ENCODE measurements around the gene EEPD1. TPM values are rescaled to one million over a fixed set of nuclear protein-coding genes. Genes with fewer than 3 reads are reported as not detected.

The EEPD1 gene
- total RNA-seq, 2 experiments from 2014 or later, result 11.9 to 13.8 TPM

- DNase-seq, result no peak
- Mint-ChIP-seq H3K9me3 (no peaks in the 10 kb centered on the region), H3K27ac (no peak overlapping the region), H3K4me1 (peaks cover 2% of the 10 kb centered on the region), H3K27me3 (no peaks in the 10 kb centered on the region), H3K4me3 (no peak overlapping the region), H3K36me3 (ENCODE audit: low read depth) (no peaks in the 10 kb centered on the region)
- POLR2A ChIA-PET, result no interaction called here
- CTCF ChIA-PET, result interaction anchor here (0.6 to 1.5 kb wide), 2 partner anchors 9 to 264 kb away, joined by 3 to 4 read pairs; no protein-coding TSS in a partner anchor
Measured at GRCh38 chr7:36308031-36308430, 155.0 kb downstream of the EEPD1 start.

GRCh38 chr7:36309301-36309700 lies 156.2 kb downstream of the EEPD1 start:
- no peaks in the 10 kb centered on the region for H3K36me3 Mint-ChIP-seq (ENCODE audit: low read depth)
- no peaks in the 10 kb centered on the region for H3K9me3 Mint-ChIP-seq
- DNase-seq, result no peak
- peaks cover 2% of the 10 kb centered on the region for H3K4me1 Mint-ChIP-seq
- H3K27ac Mint-ChIP-seq, result no peak overlapping the region
- no peak overlapping the region for H3K4me3 Mint-ChIP-seq
- POLR2A ChIA-PET, result no interaction called here
- H3K27me3 Mint-ChIP-seq, result no peaks in the 10 kb centered on the region
- CTCF ChIA-PET, result interaction anchor here (1.8 kb wide), 1 partner anchor 9 kb away, joined by 4 read pairs; no protein-coding TSS in a partner anchor

DNA sequence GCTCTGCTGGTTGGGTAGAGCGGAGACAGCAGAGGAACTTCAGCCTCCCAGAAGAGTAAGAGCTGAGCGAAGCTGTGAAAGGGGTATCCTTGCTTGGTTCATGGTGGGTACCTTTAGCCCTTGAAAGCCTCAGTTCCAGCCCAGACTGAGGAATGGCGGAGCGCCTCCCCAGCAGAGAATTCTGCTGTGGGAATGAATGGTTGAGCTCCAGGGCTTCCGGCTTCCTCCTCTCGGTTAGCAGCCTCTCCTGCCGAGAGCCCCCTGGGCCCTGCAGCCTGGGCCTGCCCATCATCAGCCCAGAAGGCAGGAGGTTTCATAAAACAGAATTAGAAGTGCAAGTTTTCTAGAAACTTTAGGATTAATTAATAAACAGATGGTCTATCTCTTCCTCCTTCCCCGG lies 156.7 kb downstream of the EEPD1 start:
- CTCF ChIA-PET, result interaction anchor here (1.8 kb wide), 1 partner anchor 9 kb away, joined by 4 read pairs; no protein-coding TSS in a partner anchor
- POLR2A ChIA-PET, result no interaction called here
- H3K4me3 Mint-ChIP-seq, result no peak overlapping the region

DNA sequence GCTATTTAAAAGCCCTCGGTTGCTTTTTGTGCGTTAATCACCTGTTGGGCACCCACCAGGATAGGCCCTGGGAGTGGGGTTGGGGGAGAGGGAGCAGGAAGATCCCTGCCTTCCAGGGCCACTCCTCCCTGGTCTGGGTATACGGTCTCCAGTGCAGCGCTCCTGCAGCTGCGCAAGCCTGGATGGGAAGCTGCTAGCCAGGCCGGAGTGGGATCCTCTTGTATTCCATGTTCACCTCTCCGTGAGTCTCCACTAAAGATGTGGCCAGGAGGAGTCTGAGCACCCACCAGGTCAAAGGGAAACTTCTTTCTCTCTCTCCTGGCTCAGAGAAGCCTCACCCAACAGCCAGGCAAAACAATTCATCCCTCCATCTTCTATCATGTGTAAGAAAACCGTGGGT lies 157.8 kb downstream of the EEPD1 start:
- H3K27me3 Mint-ChIP-seq, result no peaks in the 10 kb centered on the region
- ChIA-PET POLR2A (no interaction called here), CTCF (interaction anchor here (0.7 to 1.2 kb wide), 2 partner anchors 8 to 180 kb away, joined by 3 to 4 read pairs; no protein-coding TSS in a partner anchor)
- no peak for DNase-seq
- H3K9me3 Mint-ChIP-seq, result no peaks in the 10 kb centered on the region
- no peak overlapping the region for H3K4me3 Mint-ChIP-seq
- no peaks in the 10 kb centered on the region for H3K36me3 Mint-ChIP-seq (ENCODE audit: low read depth)
- H3K4me1 Mint-ChIP-seq, result peaks cover 2% of the 10 kb centered on the region
- H3K27ac Mint-ChIP-seq, result no peak overlapping the region

More for the DNA sequence above, 156.7 kb downstream of the EEPD1 start:
- Mint-ChIP-seq H3K36me3 (ENCODE audit: low read depth) (no peaks in the 10 kb centered on the region), H3K27ac (no peak overlapping the region), H3K9me3 (no peaks in the 10 kb centered on the region), H3K4me1 (peaks cover 2% of the 10 kb centered on the region), H3K27me3 (no peaks in the 10 kb centered on the region)
- no peak for DNase-seq

DNA sequence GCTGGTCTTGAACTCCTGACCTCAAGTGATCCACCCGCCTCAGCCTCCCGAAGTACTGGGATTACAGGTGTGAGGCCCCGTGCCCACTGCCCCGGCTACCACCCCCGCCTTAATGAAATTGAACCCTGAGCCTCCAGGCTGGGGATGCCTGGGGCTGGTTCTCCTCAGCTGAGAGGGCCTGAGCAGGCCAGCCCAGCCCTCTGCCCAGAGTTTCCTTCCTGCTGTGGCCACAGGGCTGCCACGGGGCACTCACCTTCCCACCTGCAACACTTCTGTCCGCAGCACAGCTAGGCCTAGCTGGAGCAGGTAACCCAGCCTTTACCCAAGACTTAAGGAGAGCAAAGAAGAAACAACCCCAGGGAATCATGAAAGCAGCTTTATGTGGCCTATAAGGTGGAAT lies 158.5 kb downstream of the EEPD1 start:
- no peak overlapping the region for H3K4me3 Mint-ChIP-seq
- ChIA-PET POLR2A (no interaction called here), CTCF (interaction anchor here (1.2 kb wide), 1 partner anchor 9 kb away, joined by 3 read pairs; no protein-coding TSS in a partner anchor)
- no peaks in the 10 kb centered on the region for H3K36me3 Mint-ChIP-seq (ENCODE audit: low read depth)
- no peak overlapping the region for H3K27ac Mint-ChIP-seq
- no peaks in the 10 kb centered on the region for H3K9me3 Mint-ChIP-seq
- DNase-seq, result no peak
- H3K27me3 Mint-ChIP-seq, result no peaks in the 10 kb centered on the region
- H3K4me1 Mint-ChIP-seq, result peaks cover 2% of the 10 kb centered on the region

- H3K4me3 Mint-ChIP-seq, result no peak overlapping the region
- no peaks in the 10 kb centered on the region for H3K27me3 Mint-ChIP-seq
- CTCF ChIA-PET, result interaction anchor here (1.2 kb wide), 2 partner anchors 10 to 25 kb away, joined by 3 read pairs; no protein-coding TSS in a partner anchor
- no peaks in the 10 kb centered on the region for H3K36me3 Mint-ChIP-seq (ENCODE audit: low read depth)
- H3K27ac Mint-ChIP-seq, result no peak overlapping the region
- H3K9me3 Mint-ChIP-seq, result no peaks in the 10 kb centered on the region
- peak; percentile 24 for DNase-seq
- POLR2A ChIA-PET, result no interaction called here
- H3K4me1 Mint-ChIP-seq, result peaks cover 2% of the 10 kb centered on the region
Measured at GRCh38 chr7:36312064-36312914, 159.2 kb downstream of the EEPD1 start.

- Mint-ChIP-seq H3K4me3 (no peak overlapping the region), H3K27ac (no peak overlapping the region), H3K36me3 (ENCODE audit: low read depth) (no peaks in the 10 kb centered on the region), H3K4me1 (peaks cover 2% of the 10 kb centered on the region), H3K27me3 (no peaks in the 10 kb centered on the region), H3K9me3 (no peaks in the 10 kb centered on the region)
- DNase-seq, result no peak
- CTCF ChIA-PET, result interaction anchor here (1.2 kb wide), 1 partner anchor 25 kb away, joined by 3 read pairs; no protein-coding TSS in a partner anchor
- POLR2A ChIA-PET, result no interaction called here
Measured at GRCh38 chr7:36312915-36313334, 159.9 kb downstream of the EEPD1 start.

DNA sequence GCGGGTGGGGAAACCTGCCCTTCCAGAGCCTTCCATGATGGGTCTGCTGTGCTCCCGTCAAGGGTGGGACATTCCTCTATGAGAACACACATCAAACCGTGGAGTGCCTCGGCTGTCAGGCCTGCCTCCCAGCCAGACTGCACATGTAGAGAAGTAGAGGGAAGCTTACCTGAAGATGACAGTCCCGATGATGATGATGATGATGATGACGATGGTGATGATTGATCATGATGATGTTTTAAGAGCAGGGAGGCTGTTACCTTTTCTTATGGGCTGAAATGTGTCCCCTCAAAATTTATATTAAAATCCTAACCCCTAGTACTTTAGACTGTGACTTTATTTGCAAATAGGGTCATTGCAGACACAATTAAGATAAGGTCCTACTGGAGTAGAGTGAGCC lies 160.6 kb downstream of the EEPD1 start:
- ChIA-PET POLR2A (no interaction called here), CTCF (interaction anchor here (1.2 kb wide), 1 partner anchor 26 kb away, joined by 3 read pairs; no protein-coding TSS in a partner anchor)
- Mint-ChIP-seq H3K27ac (no peak overlapping the region), H3K36me3 (ENCODE audit: low read depth) (no peaks in the 10 kb centered on the region), H3K4me1 (peaks cover 2% of the 10 kb centered on the region), H3K9me3 (no peaks in the 10 kb centered on the region), H3K4me3 (no peak overlapping the region), H3K27me3 (no peaks in the 10 kb centered on the region)
- no peak for DNase-seq

GRCh38 chr7:36314491-36314890 lies 161.4 kb downstream of the EEPD1 start:
- CTCF ChIA-PET, result no interaction called here
- Mint-ChIP-seq H3K4me1 (peaks cover 2% of the 10 kb centered on the region), H3K27me3 (no peaks in the 10 kb centered on the region), H3K9me3 (no peaks in the 10 kb centered on the region), H3K36me3 (ENCODE audit: low read depth) (no peaks in the 10 kb centered on the region), H3K4me3 (no peak overlapping the region), H3K27ac (no peak overlapping the region)
- POLR2A ChIA-PET, result no interaction called here
- DNase-seq, result no peak

GRCh38 chr7:36315309-36315944 lies 162.4 kb downstream of the EEPD1 start:
- CTCF ChIA-PET, result no interaction called here
- no peak for DNase-seq
- peaks cover 2% of the 10 kb centered on the region for H3K4me1 Mint-ChIP-seq
- no peaks in the 10 kb centered on the region for H3K9me3 Mint-ChIP-seq
- no peak overlapping the region for H3K4me3 Mint-ChIP-seq
- no peaks in the 10 kb centered on the region for H3K36me3 Mint-ChIP-seq (ENCODE audit: low read depth)
- H3K27ac Mint-ChIP-seq, result no peak overlapping the region
- POLR2A ChIA-PET, result no interaction called here
- H3K27me3 Mint-ChIP-seq, result no peaks in the 10 kb centered on the region

DNA sequence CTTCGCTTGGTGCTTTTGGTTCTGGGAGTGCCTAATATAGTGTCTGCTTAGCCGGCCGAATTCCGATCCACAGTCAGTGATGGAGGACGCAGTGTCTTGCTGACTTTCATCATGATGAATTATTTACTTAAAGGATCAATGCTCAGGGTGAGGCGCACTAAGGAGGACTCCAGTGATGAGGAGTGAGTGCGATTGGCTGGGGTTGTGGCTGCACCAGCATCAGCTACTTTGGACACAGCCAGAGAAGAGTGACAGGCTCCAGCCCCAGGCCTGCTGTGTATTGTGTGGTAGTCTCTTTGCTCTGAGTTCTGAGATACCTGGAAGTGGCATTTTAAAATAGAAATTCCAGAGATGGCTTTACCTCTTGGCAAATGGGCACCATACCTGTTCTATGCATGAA lies 163.3 kb downstream of the EEPD1 start:
- Mint-ChIP-seq H3K9me3 (no peaks in the 10 kb centered on the region), H3K4me3 (no peak overlapping the region), H3K27ac (no peak overlapping the region), H3K36me3 (ENCODE audit: low read depth) (no peaks in the 10 kb centered on the region), H3K4me1 (peaks cover 2% of the 10 kb centered on the region), H3K27me3 (no peaks in the 10 kb centered on the region)
- DNase-seq, result no peak
- ChIA-PET POLR2A (no interaction called here), CTCF (no interaction called here)

- Mint-ChIP-seq H3K36me3 (ENCODE audit: low read depth) (no peaks in the 10 kb centered on the region), H3K9me3 (peaks cover 3% of the 10 kb centered on the region), H3K27ac (no peak overlapping the region), H3K27me3 (no peaks in the 10 kb centered on the region), H3K4me1 (peaks cover 2% of the 10 kb centered on the region), H3K4me3 (no peak overlapping the region)
- no peak for DNase-seq
- POLR2A ChIA-PET, result no interaction called here
- CTCF ChIA-PET, result interaction anchor here (1.3 kb wide), 1 partner anchor 9 kb away, joined by 4 read pairs; no protein-coding TSS in a partner anchor
Measured at GRCh38 chr7:36317276-36317675, 164.2 kb downstream of the EEPD1 start.

- no peak overlapping the region for H3K27ac Mint-ChIP-seq
- no peak overlapping the region for H3K4me3 Mint-ChIP-seq
- peaks cover 3% of the 10 kb centered on the region for H3K9me3 Mint-ChIP-seq
- DNase-seq, result no peak
- CTCF ChIA-PET, result interaction anchor here (0.8 to 1.4 kb wide), 5 partner anchors 12 to 353 kb away, joined by 3 to 4 read pairs (median 3); no protein-coding TSS in a partner anchor
- POLR2A ChIA-PET, result no interaction called here
- no peaks in the 10 kb centered on the region for H3K27me3 Mint-ChIP-seq
- no peaks in the 10 kb centered on the region for H3K36me3 Mint-ChIP-seq (ENCODE audit: low read depth)
- H3K4me1 Mint-ChIP-seq, result no peaks in the 10 kb centered on the region
Measured at GRCh38 chr7:36318116-36318515, 165.1 kb downstream of the EEPD1 start.
